ENCODE measurements around the gene CCDC127.
"Not testable (repeated sequence)": the region's sequence is repeated elsewhere in the genome, so short reads cannot be mapped to it uniquely, and the experiment has no call there.

DNA sequence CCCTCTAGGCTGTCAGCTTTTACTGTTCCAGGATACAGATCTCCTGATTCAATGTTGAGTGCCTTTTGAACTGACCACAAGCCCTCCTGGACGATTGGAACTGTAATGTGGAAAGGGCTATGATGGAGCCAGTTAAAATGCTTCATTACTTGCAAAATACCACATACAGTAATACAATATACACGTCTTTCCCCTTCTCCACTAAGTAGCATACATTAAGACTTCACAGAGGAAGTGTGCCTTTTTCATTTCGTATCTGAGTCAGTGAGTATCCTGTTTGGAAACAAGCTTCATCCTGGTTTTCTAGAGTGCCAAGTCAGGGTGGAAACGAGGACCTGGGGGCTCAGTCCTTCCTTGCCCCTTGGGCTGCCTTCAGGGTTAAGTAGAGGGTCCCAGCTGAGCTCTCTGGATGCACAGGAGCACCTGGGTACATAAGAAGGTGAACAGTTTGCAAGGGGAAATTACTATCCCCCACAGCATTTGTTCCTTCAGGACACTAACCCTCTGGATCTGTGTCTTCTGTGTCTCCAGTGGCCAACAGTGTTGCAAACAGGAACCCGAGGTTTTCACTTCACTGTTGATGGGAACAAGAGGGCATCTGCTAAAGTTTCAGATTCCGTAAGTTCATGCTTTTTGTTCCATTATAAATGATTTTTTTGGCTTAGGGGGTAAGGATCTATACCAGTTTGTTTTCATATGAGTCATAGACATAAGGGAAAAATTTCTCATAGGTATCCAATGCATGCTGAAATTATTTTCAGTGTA lies 5.2 kb upstream of the CCDC127 start:
- not testable (repeated sequence) for TF ChIP-seq POLR2AphosphoS5 (IDR thresholded peaks at IDR 0.05; ENCODE audit: low read depth, low read length); PAX5 (IDR thresholded peaks at IDR 0.05; ENCODE audit: insufficient read depth, low read length, severe bottlenecking); POLR2A (IDR thresholded peaks at IDR 0.05; ENCODE audit: low read depth, low read length); TAF1 (IDR thresholded peaks at IDR 0.05; ENCODE audit: low read depth, low read length)

All from GM12891 (cell line).